HuH-7 (cell line): ENCODE data around the gene IMPDH2.

Experiments
- DNase-seq: peaks from one replicate; pipeline ENCODE4 v3.0.0; 2011; ENCODE audit warnings: low spot score

The IMPDH2 gene

GRCh38 chr3:48980295-48980694 is 48.9 kb downstream of the IMPDH2 start:
- DNase-seq: no peak

GRCh38 chr3:48979451-48979850 is 49.7 kb downstream of the IMPDH2 start:
- DNase-seq: no peak
